Hepatocyte (in vitro differentiated cells): Measurements from ENCODE around the gene FTH1.

Experiments used
- CTCF ChIP-seq: fragments of 200-600 bp; sonication (generic); IDR thresholded peaks from 2 replicates; pipeline ENCODE4 v1.5.1; 2016; ENCODE audit warnings: antibody characterized with exemption, mild to moderate bottlenecking; ENCODE audit not compliant: poor library complexity
- EZH2 ChIP-seq: fragments of 200-600 bp; sonication (generic); IDR thresholded peaks from 2 replicates; pipeline ENCODE4 v1.6.1; 2016; ENCODE audit warnings: antibody characterized with exemption, mild to moderate bottlenecking, borderline replicate concordance
- EZH2phosphoT487 ChIP-seq: fragments of 200-600 bp; sonication (generic); IDR thresholded peaks from one replicate; pipeline ENCODE4 v1.6.1; 2018; ENCODE audit warnings: antibody characterized with exemption, mild to moderate bottlenecking, low read depth, moderate library complexity; ENCODE audit not compliant: unreplicated experiment, severe bottlenecking

DNA sequence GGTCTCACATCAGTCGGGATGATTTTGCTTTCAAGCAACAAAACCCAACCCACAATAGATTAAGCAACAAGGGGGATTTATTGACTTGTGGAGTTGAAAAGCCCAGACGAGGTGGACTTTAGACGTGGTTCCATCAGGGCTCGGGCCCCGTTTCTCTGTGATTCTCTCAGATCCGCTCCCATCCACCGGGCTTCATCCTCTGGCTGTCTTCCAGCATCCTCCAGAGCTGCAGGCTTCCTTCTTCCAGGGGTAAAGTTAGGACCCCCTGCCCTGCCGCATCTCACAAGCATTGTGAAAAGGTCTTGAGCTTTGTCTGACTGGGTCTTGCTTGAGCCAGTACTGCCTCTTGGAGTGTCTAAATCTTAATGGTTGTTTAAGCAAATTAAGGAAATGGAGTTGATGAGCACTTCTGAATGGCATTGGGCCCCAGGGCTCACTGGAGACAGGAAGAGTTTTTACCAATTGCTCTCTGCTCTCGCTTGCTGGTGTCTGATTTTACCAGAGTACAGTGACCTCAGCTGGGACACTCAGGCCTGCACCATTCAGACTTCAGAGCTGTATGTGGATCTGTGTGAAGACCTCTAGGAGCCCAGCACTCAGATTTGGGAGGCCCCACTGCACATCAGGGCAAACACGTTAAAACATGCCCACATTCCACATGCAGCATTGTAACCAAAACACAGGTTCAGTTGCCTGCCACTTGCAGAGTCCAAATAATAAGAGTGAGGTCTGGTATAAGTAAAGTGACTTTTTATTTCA, 13.5 kb upstream of the FTH1 start:
- TF ChIP-seq CTCF (no peak), EZH2phosphoT487 (no peak), EZH2 (no peak)
